ENCODE measurements around the gene TLE2.
"Not testable (repeated sequence)": the region's sequence is repeated elsewhere in the genome, so short reads cannot be mapped to it uniquely, and the experiment has no call there.

Gene TLE2

GRCh38 chr19:3012059-3012458 is 17.0 kb downstream of the TLE2 start:
- not testable (repeated sequence) for DNase-seq

GRCh38 chr19:3010871-3011270 is 18.2 kb downstream of the TLE2 start:
- DNase-seq = no peak

GRCh38 chr19:3008994-3009393 is 20.1 kb downstream of the TLE2 start:
- no peak for DNase-seq

GRCh38 chr19:3007975-3008374 is 21.1 kb downstream of the TLE2 start:
- no peak for DNase-seq

GRCh38 chr19:3006075-3006767 is 22.9 kb downstream of the TLE2 start:
- DNase-seq = no peak

GRCh38 chr19:3005345-3005744 is 23.7 kb downstream of the TLE2 start:
- DNase-seq = no peak

GRCh38 chr19:3004522-3004921 is 24.6 kb downstream of the TLE2 start:
- DNase-seq = no peak

GRCh38 chr19:3003046-3003445 is 26.0 kb downstream of the TLE2 start:
- DNase-seq = no peak

GRCh38 chr19:3001235-3001800 is 27.8 kb downstream of the TLE2 start:
- no peak for DNase-seq

- DNase-seq = no peak
These were observed 30.4 kb downstream of the TLE2 start for GRCh38 chr19:2998642-2999041.

GRCh38 chr19:2997720-2998119 is 31.4 kb downstream of the TLE2 start:
- no peak for DNase-seq

GRCh38 chr19:2994588-2995131 is 34.4 kb downstream of the TLE2 start:
- no peak for DNase-seq

GRCh38 chr19:2993579-2993978 is 35.5 kb downstream of the TLE2 start:
- DNase-seq = no peak

GRCh38 chr19:2992958-2993357 is 36.1 kb downstream of the TLE2 start:
- no peak for DNase-seq

- not testable (repeated sequence) for DNase-seq
These were observed 36.7 kb downstream of the TLE2 start for GRCh38 chr19:2992333-2992732.

GRCh38 chr19:2989236-2989946 is 39.7 kb downstream of the TLE2 start:
- DNase-seq = no peak

- no peak for DNase-seq
These were observed 40.5 kb downstream of the TLE2 start for GRCh38 chr19:2988568-2988967.

GRCh38 chr19:2987797-2988196 is 41.3 kb downstream of the TLE2 start:
- DNase-seq = no peak

GRCh38 chr19:2986951-2987524 is 42.0 kb downstream of the TLE2 start:
- DNase-seq = no peak

- no peak for DNase-seq
These were observed 44.9 kb downstream of the TLE2 start for GRCh38 chr19:2984215-2984528.

- no peak for DNase-seq
These were observed 45.5 kb downstream of the TLE2 start for GRCh38 chr19:2983351-2984214.

GRCh38 chr19:2982983-2983350 is 46.1 kb downstream of the TLE2 start:
- DNase-seq = no peak

- no peak for DNase-seq
These were observed 46.5 kb downstream of the TLE2 start for GRCh38 chr19:2982561-2982960.
